Esophagus muscularis mucosa (tissue), 4 donors: ENCODE data around the gene TMPRSS12. TPM values are rescaled to one million over a fixed set of nuclear protein-coding genes. Genes with fewer than 3 reads are reported as not detected.
"Not testable (repeated sequence)": the region's sequence is repeated elsewhere in the genome, so short reads cannot be mapped to it uniquely, and the experiment has no call there.

ENCODE experiments used
- DNase-seq: peaks from one replicate; pipeline ENCODE4 v3.0.0-alpha.2; 2017; ENCODE audit errors: extremely low spot score
- H3K27ac ChIP-seq, 4 donors: fragments of 200-600 bp; sonication (generic); replicated peaks in 1 of 4; 1 replicate in 3 of 4; 2 replicates in 1 of 4; pipeline ENCODE4 v1.5.1; 2016 to 2019; ENCODE audit warnings: mild to moderate bottlenecking in 1 of 4
- H3K27me3 ChIP-seq, 4 donors: fragments of 200-600 bp; sonication (generic); one replicate each; pipeline versions ENCODE4 v1.5.1 to v1.6.0; 2016 to 2019
- H3K36me3 ChIP-seq, 4 donors: fragments of 200-600 bp; sonication (generic); one replicate each; pipeline ENCODE4 v1.5.1; 2016 to 2019
- H3K4me1 ChIP-seq, 4 donors: fragments of 200-600 bp; sonication (generic); one replicate each; pipeline ENCODE4 v1.5.1; 2016 to 2019
- H3K4me3 ChIP-seq, 4 donors: fragments of 200-600 bp; sonication (generic); 1 replicate in 2 of 4; 2 replicates in 2 of 4; pipeline ENCODE4 v1.5.1; 2016 to 2019; ENCODE audit warnings: mild to moderate bottlenecking in 4 of 4, moderate library complexity in 1 of 4
- H3K9me3 ChIP-seq, 4 donors: fragments of 200-600 bp; sonication (generic); 1 replicate in 3 of 4; 2 replicates in 1 of 4; pipeline ENCODE4 v1.5.1; 2016 to 2019
- EP300 ChIP-seq: sonication (generic); formaldehyde crosslinking; IDR thresholded peaks from one replicate; pipeline ENCODE4 v1.6.1; 2017; ENCODE audit warnings: antibody characterized with exemption
- POLR2A ChIP-seq: fragments of 450-650 bp; IDR thresholded peaks from one replicate; pipeline ENCODE4 v1.6.1; 2017; ENCODE audit warnings: antibody characterized with exemption, moderate library complexity, mild to moderate bottlenecking, low read depth
- POLR2AphosphoS5 ChIP-seq, 2 donors: sonication (generic); formaldehyde crosslinking; IDR thresholded peaks; one replicate each; pipeline ENCODE4 v1.6.1; 2017; ENCODE audit warnings: antibody characterized with exemption in 2 of 2
- WGBS: methylation state at CpG from one replicate; pipeline ENCODE4 v1.1.5; 2018; 5-methylcytosine and 5-hydroxymethylcytosine counted together
- intact Hi-C: fragments of 100-400 bp; cut with DNase I; formaldehyde crosslinking; loops from one replicate; pipeline ENCODE4 v1.15.1; 2023
- total RNA-seq, 4 donors: library from RNA; depleted of rRNA; stranded (reverse); fragments of >200 nt; gene quantifications; one replicate each; pipeline versions ENCODE4 v1.1.0 to v1.2.1, GENCODE V29; 2016
- TF ChIP-seq, protein P1 (sequence below), 3 experiments: fragments of 200-600 bp in 2 of 3; fragments of 450-650 bp in 1 of 3; sonication (generic) in 2 of 3; IDR thresholded peaks; one replicate each; pipeline ENCODE4 v1.5.1; 2017 to 2019; ENCODE audit warnings: antibody characterized with exemption in 3 of 3, mild to moderate bottlenecking in 2 of 3, moderate library complexity in 1 of 3

TMPRSS12 gene
- total RNA-seq, 4 donors from 2014 or later: not detected

DNA sequence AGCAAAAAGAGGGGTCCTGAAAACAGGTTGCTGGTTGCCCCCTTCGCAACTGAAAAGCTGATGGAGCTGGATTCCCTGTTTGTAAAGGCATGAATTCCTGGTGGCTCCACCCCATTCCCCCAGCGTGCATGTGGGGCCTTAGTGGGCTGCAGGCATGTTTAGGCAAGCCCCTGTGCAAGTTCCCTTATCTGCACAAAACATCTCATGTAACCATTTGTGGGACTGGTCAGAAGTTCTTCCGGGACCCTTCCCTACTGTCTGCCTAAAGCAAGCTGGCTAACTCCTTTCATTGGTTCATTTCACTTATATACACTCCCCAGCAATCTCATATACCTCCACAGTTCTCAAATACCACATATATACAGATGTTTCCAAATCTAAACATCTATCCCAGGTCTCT is 85.7 kb downstream of the TMPRSS12 start:
- no peak for DNase-seq
- no peaks in the 10 kb centered on the region for H3K9me3 ChIP-seq
- intact Hi-C loops: loop anchor here (5.0 kb wide), 1 partner anchor 161 kb away; no protein-coding TSS in a partner anchor
- 63% methylated on average over 3 of the region's 3 CpGs for WGBS
- H3K36me3 ChIP-seq: peaks cover 16 to 30% (median 22%) of the 10 kb centered on the region in 4 donors
- peaks cover 30 to 68% (median 66%) of the 10 kb centered on the region in 4 donors for H3K4me1 ChIP-seq
- peak overlapping the region; percentile 87 to 91 (median 88) for H3K27ac ChIP-seq
- H3K4me3 ChIP-seq: peak overlapping the region; percentile 72 to 91 (median 83)
- H3K27me3 ChIP-seq: no peaks in the 10 kb centered on the region
- TF ChIP-seq EP300: no peak
- no peak for TF ChIP-seq POLR2A
- TF ChIP-seq, protein P1, sequence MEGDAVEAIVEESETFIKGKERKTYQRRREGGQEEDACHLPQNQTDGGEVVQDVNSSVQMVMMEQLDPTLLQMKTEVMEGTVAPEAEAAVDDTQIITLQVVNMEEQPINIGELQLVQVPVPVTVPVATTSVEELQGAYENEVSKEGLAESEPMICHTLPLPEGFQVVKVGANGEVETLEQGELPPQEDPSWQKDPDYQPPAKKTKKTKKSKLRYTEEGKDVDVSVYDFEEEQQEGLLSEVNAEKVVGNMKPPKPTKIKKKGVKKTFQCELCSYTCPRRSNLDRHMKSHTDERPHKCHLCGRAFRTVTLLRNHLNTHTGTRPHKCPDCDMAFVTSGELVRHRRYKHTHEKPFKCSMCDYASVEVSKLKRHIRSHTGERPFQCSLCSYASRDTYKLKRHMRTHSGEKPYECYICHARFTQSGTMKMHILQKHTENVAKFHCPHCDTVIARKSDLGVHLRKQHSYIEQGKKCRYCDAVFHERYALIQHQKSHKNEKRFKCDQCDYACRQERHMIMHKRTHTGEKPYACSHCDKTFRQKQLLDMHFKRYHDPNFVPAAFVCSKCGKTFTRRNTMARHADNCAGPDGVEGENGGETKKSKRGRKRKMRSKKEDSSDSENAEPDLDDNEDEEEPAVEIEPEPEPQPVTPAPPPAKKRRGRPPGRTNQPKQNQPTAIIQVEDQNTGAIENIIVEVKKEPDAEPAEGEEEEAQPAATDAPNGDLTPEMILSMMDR (IDR thresholded peaks at IDR 0.05): no peak
- no peak for TF ChIP-seq POLR2AphosphoS5 (IDR thresholded peaks at IDR 0.05)

DNA sequence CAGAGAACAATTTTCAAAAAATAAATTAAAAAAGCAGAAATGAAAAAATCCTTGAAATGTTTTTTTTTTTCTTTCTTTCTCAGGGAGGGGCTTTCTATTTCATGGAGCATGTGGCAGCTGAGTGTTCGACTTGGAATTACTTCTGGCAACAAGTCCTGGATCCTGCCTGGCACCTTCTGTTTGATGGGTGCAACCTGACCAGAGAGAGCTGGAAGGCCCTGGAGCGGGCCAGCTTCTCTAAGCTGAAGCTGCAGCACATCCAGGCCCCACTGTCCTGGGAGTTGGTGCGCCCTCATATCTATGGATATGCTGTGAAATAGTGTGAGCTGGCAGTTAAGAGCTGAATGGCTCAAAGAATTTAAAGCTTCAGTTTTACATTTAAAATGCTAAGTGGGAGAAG is 87.1 kb downstream of the TMPRSS12 start:
- Histone ChIP-seq H3K4me3 (peak overlapping the region in 1 of 4 donors; percentile 87), H3K27me3 (no peaks in the 10 kb centered on the region), H3K9me3 (no peaks in the 10 kb centered on the region), H3K27ac (peak overlapping the region in 1 of 4 donors; percentile 89), H3K36me3 (peaks cover 17 to 33% (median 26%) of the 10 kb centered on the region in 4 donors), H3K4me1 (peaks cover 35 to 74% (median 71%) of the 10 kb centered on the region in 4 donors)
- no peak for DNase-seq
- intact Hi-C loops: loop anchor here (5.0 kb wide), 1 partner anchor 163 kb away; no protein-coding TSS in a partner anchor
- no peak for TF ChIP-seq EP300
- no peak for TF ChIP-seq POLR2A
- no peak for TF ChIP-seq POLR2AphosphoS5 (IDR thresholded peaks at IDR 0.05)
- TF ChIP-seq, protein P1 (IDR thresholded peaks at IDR 0.05): no peak
- WGBS: 93% methylated on average over 3 of the region's 3 CpGs

DNA sequence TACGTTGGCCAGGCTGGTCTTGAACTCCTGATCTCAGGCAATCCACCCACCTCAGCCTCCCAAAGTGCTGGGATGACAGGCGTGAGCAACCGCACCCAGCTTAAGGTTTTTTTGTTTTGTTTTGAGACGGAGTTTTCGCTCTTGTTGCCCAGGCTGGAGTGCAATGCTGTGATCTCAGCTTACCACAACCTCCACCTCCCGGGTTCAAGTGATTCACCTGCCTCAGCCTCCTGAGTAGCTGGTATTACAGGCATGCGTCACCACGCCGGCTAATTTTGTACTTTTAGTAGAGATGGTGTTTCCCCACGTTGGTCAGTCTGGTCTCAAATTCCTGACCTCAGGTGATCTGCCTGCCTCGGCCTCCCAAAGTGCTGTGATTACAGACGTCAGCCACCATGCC is 87.8 kb downstream of the TMPRSS12 start:
- 90% methylated on average over 12 of the region's 12 CpGs for WGBS
- Histone ChIP-seq H3K36me3 (peaks cover 17 to 33% (median 26%) of the 10 kb centered on the region in 4 donors), H3K4me1 (peaks cover 41 to 81% (median 77%) of the 10 kb centered on the region in 4 donors), H3K27ac (peak overlapping the region in 1 of 4 donors; percentile 13)
- DNase-seq, intact Hi-C loops, H3K4me3 ChIP-seq, H3K9me3 ChIP-seq, H3K27me3 ChIP-seq: not testable (repeated sequence)

DNA sequence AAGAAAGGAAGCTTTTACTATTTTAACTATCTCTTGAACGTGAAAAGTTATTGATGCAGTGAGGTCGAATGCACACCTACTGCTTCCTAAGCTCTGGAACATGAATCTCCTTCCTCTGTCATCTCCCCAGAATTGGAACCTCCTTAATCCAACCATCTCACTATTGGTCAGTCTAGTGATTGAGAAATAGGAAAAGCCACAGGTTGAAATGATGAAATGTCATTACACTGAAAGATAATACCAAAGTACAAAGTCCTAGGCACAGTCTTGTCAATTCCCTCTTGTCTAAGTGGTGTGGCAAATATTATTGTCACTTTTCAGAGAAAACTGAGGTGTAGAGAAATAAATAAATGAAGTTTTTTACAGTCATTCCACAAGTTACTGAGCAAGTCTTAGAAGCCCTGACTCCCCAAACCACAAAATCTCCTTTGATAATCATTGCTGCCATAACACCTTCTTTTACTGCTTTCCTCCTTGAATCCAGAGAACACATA is 90.1 kb downstream of the TMPRSS12 start:
- WGBS: 79% methylated on average over 2 of the region's 2 CpGs
- Histone ChIP-seq H3K27me3 (no peaks in the 10 kb centered on the region), H3K4me3 (no peak overlapping the region), H3K4me1 (peaks cover 43 to 98% (median 88%) of the 10 kb centered on the region in 4 donors), H3K9me3 (no peaks in the 10 kb centered on the region), H3K27ac (peak overlapping the region; percentile 61 to 79 (median 76)), H3K36me3 (peaks cover 17 to 33% (median 26%) of the 10 kb centered on the region in 4 donors)
- intact Hi-C loops: no loop called here
- TF ChIP-seq EP300: no peak
- TF ChIP-seq POLR2A: no peak
- TF ChIP-seq, protein P1 (IDR thresholded peaks at IDR 0.05): no peak
- TF ChIP-seq POLR2AphosphoS5 (IDR thresholded peaks at IDR 0.05): no peak
- no peak for DNase-seq

DNA sequence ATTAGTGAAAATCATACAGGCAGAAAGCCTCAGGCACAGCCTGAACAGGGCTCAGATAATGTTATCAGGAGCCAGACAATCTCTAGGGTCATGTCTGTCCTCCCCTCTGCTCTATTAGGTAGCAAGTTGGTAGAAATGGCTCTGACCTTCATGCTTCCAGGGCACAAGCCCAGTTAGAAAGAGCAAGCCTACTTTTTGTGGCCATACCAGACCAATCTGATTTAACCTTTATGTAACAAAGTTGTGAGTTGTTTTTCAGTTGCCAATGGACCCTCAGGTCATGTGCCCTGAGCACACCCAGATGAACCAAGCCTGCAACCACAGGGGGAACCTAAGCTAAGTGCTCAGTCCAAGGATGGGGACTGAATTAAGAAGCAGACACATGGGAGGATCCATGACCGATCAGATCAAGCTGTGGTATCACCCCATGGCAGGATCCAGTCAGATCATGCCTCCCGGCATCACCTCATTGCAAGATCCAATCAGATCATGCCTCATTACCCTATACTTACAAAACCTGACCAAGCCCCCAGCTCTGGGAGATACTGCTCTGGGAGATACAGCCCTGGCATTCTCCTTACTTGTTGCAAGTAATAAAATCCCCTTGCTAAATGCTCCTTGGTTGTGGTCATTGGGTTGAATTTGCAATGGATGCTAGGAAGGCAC is 90.9 kb downstream of the TMPRSS12 start:
- Histone ChIP-seq H3K27ac (peak overlapping the region; percentile 61 to 79 (median 76)), H3K36me3 (peaks cover 17 to 30% (median 26%) of the 10 kb centered on the region in 4 donors), H3K9me3 (no peaks in the 10 kb centered on the region), H3K4me1 (peaks cover 37 to 90% (median 81%) of the 10 kb centered on the region in 4 donors), H3K27me3 (no peaks in the 10 kb centered on the region), H3K4me3 (no peak overlapping the region)
- DNase-seq: no peak
- no peak for TF ChIP-seq POLR2AphosphoS5 (IDR thresholded peaks at IDR 0.05)
- no peak for TF ChIP-seq POLR2A
- TF ChIP-seq, protein P1 (IDR thresholded peaks at IDR 0.05): no peak
- no peak for TF ChIP-seq EP300
- WGBS: 86% methylated on average over 1 of the region's 2 CpGs
- intact Hi-C loops: no loop called here
